ENCODE measurements around the gene CERS6.

DNA sequence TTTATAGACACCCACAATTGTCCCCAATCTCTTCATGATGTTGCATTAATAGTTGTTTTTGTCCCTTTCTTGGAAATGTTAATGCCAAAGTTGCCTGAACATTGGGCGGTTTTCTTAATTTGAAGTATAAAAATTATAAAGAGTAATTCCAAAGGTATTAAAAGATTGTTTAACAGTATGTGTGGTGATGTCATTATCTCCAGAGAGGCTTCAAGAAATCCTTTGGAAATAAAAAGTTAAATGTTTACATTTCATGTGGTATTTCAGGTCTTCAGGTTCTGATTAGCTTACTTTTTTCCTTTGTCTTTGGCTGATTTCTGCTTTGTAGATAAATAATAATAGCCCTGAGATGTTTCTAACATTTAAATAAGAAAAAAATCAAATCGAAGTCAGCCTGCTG is 317.1 kb downstream of the CERS6 start:
- TF ChIP-seq, protein P1, sequence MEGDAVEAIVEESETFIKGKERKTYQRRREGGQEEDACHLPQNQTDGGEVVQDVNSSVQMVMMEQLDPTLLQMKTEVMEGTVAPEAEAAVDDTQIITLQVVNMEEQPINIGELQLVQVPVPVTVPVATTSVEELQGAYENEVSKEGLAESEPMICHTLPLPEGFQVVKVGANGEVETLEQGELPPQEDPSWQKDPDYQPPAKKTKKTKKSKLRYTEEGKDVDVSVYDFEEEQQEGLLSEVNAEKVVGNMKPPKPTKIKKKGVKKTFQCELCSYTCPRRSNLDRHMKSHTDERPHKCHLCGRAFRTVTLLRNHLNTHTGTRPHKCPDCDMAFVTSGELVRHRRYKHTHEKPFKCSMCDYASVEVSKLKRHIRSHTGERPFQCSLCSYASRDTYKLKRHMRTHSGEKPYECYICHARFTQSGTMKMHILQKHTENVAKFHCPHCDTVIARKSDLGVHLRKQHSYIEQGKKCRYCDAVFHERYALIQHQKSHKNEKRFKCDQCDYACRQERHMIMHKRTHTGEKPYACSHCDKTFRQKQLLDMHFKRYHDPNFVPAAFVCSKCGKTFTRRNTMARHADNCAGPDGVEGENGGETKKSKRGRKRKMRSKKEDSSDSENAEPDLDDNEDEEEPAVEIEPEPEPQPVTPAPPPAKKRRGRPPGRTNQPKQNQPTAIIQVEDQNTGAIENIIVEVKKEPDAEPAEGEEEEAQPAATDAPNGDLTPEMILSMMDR (IDR thresholded peaks at IDR 0.05): no peak
- no peak for TF ChIP-seq POLR2A (IDR thresholded peaks at IDR 0.05)
- no peak for TF ChIP-seq POLR2AphosphoS5 (IDR thresholded peaks at IDR 0.05)

Measured in breast epithelium (tissue), 3 donors.